Endothelial cell (in vitro differentiated cells): Measurements from ENCODE around the gene TTC7B. TPM values are rescaled to one million over a fixed set of nuclear protein-coding genes. Genes with fewer than 3 reads are reported as not detected.

Source experiments
- DNase-seq: peaks from one replicate; pipeline ENCODE4 v3.0.0; 2021; ENCODE audit warnings: low spot score
- H3K27ac Mint-ChIP-seq: one replicate; pipeline ENCODE4 v1.8.0; 2021; ENCODE audit warnings: mixed read lengths, inconsistent platforms; ENCODE audit not compliant: unreplicated experiment
- H3K27me3 Mint-ChIP-seq: one replicate; pipeline ENCODE4 v1.8.0; 2021; ENCODE audit warnings: mild to moderate bottlenecking, moderate library complexity, mixed read lengths, inconsistent platforms; ENCODE audit not compliant: unreplicated experiment
- H3K36me3 Mint-ChIP-seq: one replicate; pipeline ENCODE4 v1.8.0; 2021; ENCODE audit warnings: mild to moderate bottlenecking, low read depth, mixed read lengths, inconsistent platforms; ENCODE audit not compliant: unreplicated experiment
- H3K4me1 Mint-ChIP-seq: one replicate; pipeline ENCODE4 v1.8.0; 2021; ENCODE audit warnings: mild to moderate bottlenecking, mixed read lengths, inconsistent platforms; ENCODE audit not compliant: unreplicated experiment
- H3K4me3 Mint-ChIP-seq: one replicate; pipeline ENCODE4 v1.8.0; 2021; ENCODE audit warnings: mild to moderate bottlenecking, mixed read lengths, inconsistent platforms; ENCODE audit not compliant: unreplicated experiment
- H3K9me3 Mint-ChIP-seq: one replicate; pipeline ENCODE4 v1.8.0; 2021; ENCODE audit warnings: mixed read lengths, inconsistent platforms; ENCODE audit not compliant: unreplicated experiment
- total RNA-seq: library from RNA; stranded (reverse); fragmentation: NEBNext Ultra II Directional; extraction: Animal tissue kit (Norgen Biotek cat#: 25700); gene quantifications from one replicate; pipeline ENCODE4 v1.2.1, GENCODE V29; 2021; ENCODE audit not compliant: unreplicated experiment
- TF ChIP-seq, protein P1 (sequence below): fragments of 200-600 bp; sonication (generic); IDR thresholded peaks from one replicate; pipeline ENCODE4 v1.5.0; 2021; ENCODE audit warnings: antibody characterized with exemption; ENCODE audit not compliant: unreplicated experiment

TTC7B gene
- total RNA-seq, 1 donor from 2014 or later, result 93.5 TPM

GRCh38 chr14:90498198-90498597 lies 318.0 kb downstream of the TTC7B start:
- TF ChIP-seq, protein P1, sequence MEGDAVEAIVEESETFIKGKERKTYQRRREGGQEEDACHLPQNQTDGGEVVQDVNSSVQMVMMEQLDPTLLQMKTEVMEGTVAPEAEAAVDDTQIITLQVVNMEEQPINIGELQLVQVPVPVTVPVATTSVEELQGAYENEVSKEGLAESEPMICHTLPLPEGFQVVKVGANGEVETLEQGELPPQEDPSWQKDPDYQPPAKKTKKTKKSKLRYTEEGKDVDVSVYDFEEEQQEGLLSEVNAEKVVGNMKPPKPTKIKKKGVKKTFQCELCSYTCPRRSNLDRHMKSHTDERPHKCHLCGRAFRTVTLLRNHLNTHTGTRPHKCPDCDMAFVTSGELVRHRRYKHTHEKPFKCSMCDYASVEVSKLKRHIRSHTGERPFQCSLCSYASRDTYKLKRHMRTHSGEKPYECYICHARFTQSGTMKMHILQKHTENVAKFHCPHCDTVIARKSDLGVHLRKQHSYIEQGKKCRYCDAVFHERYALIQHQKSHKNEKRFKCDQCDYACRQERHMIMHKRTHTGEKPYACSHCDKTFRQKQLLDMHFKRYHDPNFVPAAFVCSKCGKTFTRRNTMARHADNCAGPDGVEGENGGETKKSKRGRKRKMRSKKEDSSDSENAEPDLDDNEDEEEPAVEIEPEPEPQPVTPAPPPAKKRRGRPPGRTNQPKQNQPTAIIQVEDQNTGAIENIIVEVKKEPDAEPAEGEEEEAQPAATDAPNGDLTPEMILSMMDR, result no peak
- no peaks in the 10 kb centered on the region for H3K9me3 Mint-ChIP-seq
- H3K4me1 Mint-ChIP-seq, result no peaks in the 10 kb centered on the region
- no peak overlapping the region for H3K4me3 Mint-ChIP-seq
- no peak for DNase-seq
- peaks cover 15% of the 10 kb centered on the region for H3K27me3 Mint-ChIP-seq
- H3K27ac Mint-ChIP-seq, result no peak overlapping the region
- H3K36me3 Mint-ChIP-seq, result peaks cover 7% of the 10 kb centered on the region

- Mint-ChIP-seq H3K27ac (no peak overlapping the region), H3K4me3 (no peak overlapping the region), H3K9me3 (no peaks in the 10 kb centered on the region), H3K27me3 (peaks cover 15% of the 10 kb centered on the region), H3K36me3 (peaks cover 7% of the 10 kb centered on the region), H3K4me1 (peaks cover 5% of the 10 kb centered on the region)
- TF ChIP-seq, protein P1, result no peak
- no peak for DNase-seq
Measured at GRCh38 chr14:90496379-90496778, 319.9 kb downstream of the TTC7B start.

DNA sequence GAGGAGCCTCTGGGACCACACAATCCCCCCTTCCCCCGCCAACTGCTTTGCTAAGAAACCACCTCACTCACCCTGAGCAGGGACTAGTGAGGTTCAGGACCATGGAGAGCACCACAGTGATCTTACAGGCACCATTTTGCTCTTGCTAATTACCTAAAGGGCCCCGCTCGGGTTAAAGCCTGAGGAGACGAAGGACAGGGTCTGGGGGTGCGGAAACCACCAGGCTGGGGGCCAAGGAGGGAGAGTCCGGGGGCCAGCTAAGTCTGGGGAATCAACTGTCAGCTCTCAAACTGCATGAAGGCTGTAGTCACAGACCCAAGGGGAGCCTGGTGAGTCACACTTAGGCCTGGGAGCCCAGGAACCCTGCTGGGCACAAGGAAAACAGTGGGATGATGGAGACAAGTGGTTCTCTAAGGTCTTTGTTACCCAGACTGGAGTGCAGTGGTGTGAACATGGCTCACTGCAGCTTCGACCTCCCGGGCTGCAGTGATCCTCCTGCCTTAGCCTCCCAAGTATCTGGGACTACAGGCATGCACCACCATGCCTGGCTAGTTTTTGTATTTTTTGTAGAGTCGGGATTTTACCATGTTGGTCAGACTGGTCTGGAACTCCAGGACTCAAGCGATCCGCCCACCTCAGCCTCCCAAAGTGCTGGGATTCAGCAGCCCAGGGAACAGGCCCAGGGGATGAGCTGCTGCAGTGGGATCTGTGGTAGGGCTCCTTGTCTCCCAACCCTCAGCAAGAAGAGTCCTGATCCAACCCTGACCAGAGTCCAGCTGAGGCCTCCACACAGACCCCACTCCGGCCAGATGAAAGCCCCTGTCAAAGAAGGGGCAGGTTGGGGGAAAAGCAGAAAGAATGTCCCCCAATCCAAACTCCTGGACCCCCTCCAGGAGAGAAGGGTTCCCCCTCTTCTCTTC lies 320.6 kb downstream of the TTC7B start:
- Mint-ChIP-seq H3K9me3 (no peaks in the 10 kb centered on the region), H3K27me3 (peaks cover 15% of the 10 kb centered on the region), H3K27ac (no peak overlapping the region), H3K4me3 (no peak overlapping the region), H3K4me1 (peaks cover 7% of the 10 kb centered on the region), H3K36me3 (peaks cover 7% of the 10 kb centered on the region)
- peak; percentile 70 for DNase-seq
- TF ChIP-seq, protein P1, result no peak

- H3K27ac Mint-ChIP-seq, result no peak overlapping the region
- peaks cover 9% of the 10 kb centered on the region for H3K4me1 Mint-ChIP-seq
- no peak overlapping the region for H3K4me3 Mint-ChIP-seq
- no peaks in the 10 kb centered on the region for H3K36me3 Mint-ChIP-seq
- peaks cover 3% of the 10 kb centered on the region for H3K27me3 Mint-ChIP-seq
- DNase-seq, result no peak
- no peaks in the 10 kb centered on the region for H3K9me3 Mint-ChIP-seq
- TF ChIP-seq, protein P1, result no peak
Measured at GRCh38 chr14:90491911-90492531, 324.2 kb downstream of the TTC7B start.
